HG02678 (cell line): ENCODE results near the gene WASF2.
"Not testable (repeated sequence)": the region's sequence is repeated elsewhere in the genome, so short reads cannot be mapped to it uniquely, and the experiment has no call there.

Source experiments
- ATAC-seq: cut with Tn5 transposase; IDR thresholded peaks from one replicate; pipeline ENCODE4 v1.9.1; 2021; ENCODE audit warnings: mild to moderate bottlenecking, moderate library complexity; ENCODE audit not compliant: unreplicated experiment

WASF2 gene

GRCh38 chr1:27463916-27464315, 26.1 kb downstream of the WASF2 start:
- not testable (repeated sequence) for ATAC-seq

GRCh38 chr1:27458521-27458920, 31.4 kb downstream of the WASF2 start:
- not testable (repeated sequence) for ATAC-seq

- ATAC-seq, result no peak
These were observed 34.7 kb downstream of the WASF2 start for GRCh38 chr1:27455139-27455811.

GRCh38 chr1:27454610-27455009, 35.4 kb downstream of the WASF2 start:
- no peak for ATAC-seq

GRCh38 chr1:27451343-27451742, 38.6 kb downstream of the WASF2 start:
- ATAC-seq, result no peak

GRCh38 chr1:27448982-27449381, 41.0 kb downstream of the WASF2 start:
- no peak for ATAC-seq

- ATAC-seq, result no peak
These were observed 42.1 kb downstream of the WASF2 start for GRCh38 chr1:27447883-27448282.

GRCh38 chr1:27447399-27447798, 42.6 kb downstream of the WASF2 start:
- ATAC-seq, result no peak

GRCh38 chr1:27446496-27447020, 43.4 kb downstream of the WASF2 start:
- no peak for ATAC-seq

GRCh38 chr1:27445177-27445936, 44.6 kb downstream of the WASF2 start:
- peak; percentile 51 for ATAC-seq

GRCh38 chr1:27444632-27445031, 45.3 kb downstream of the WASF2 start:
- no peak for ATAC-seq

GRCh38 chr1:27439150-27439549, 50.8 kb downstream of the WASF2 start:
- no peak for ATAC-seq

GRCh38 chr1:27438621-27439061, 51.3 kb downstream of the WASF2 start:
- no peak for ATAC-seq

GRCh38 chr1:27436204-27437159, 53.5 kb downstream of the WASF2 start:
- ATAC-seq, result no peak

GRCh38 chr1:27435566-27436203, 54.3 kb downstream of the WASF2 start:
- no peak for ATAC-seq

- no peak for ATAC-seq
These were observed 56.3 kb downstream of the WASF2 start for GRCh38 chr1:27433706-27434105.

GRCh38 chr1:27432725-27433124, 57.2 kb downstream of the WASF2 start:
- ATAC-seq, result not testable (repeated sequence)

GRCh38 chr1:27431601-27431940, 58.4 kb downstream of the WASF2 start:
- no peak for ATAC-seq

GRCh38 chr1:27430903-27431600, 58.9 kb downstream of the WASF2 start:
- ATAC-seq, result peak; percentile 42

- no peak for ATAC-seq
These were observed 60.9 kb downstream of the WASF2 start for GRCh38 chr1:27429029-27429425.
